ENCODE measurements around the gene UGCG.

The UGCG gene

DNA sequence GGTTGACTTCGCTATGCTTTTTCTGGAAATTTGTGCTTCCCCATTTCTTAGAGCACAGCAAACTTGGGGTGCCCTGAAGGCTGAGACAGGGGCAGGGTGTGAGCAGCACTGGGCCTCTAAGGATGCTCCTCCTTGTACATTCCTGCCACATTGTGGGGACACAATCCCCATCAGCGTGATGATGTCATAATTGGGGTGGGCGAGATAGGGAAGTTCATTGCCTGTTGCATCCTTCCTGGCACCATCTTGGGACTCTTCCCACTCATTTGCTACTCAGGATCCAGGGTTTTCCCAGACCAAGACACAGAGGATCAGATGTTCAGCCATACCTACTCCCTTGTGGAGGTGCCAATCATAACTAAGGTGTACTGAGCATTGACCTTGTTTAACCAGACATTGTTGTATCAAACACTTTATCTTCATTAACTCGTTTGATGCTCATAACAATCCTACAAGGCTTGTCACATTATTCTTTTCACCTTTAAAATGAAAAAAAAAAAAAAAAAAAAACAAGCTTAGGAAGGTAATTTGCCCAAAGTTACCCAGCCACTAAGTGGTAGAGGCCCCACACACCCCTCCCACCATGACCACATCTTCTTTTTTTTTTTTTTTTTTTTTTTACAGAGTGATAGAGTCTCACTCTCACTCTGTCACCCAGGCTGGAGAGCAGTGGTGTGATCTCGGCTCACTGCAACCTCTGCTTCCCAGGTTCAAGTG is 87.6 kb downstream of the UGCG start:
- no peak for DNase-seq (ENCODE audit: low read depth in 2 of 2)
